ENCODE results near the gene TUFM.

DNA sequence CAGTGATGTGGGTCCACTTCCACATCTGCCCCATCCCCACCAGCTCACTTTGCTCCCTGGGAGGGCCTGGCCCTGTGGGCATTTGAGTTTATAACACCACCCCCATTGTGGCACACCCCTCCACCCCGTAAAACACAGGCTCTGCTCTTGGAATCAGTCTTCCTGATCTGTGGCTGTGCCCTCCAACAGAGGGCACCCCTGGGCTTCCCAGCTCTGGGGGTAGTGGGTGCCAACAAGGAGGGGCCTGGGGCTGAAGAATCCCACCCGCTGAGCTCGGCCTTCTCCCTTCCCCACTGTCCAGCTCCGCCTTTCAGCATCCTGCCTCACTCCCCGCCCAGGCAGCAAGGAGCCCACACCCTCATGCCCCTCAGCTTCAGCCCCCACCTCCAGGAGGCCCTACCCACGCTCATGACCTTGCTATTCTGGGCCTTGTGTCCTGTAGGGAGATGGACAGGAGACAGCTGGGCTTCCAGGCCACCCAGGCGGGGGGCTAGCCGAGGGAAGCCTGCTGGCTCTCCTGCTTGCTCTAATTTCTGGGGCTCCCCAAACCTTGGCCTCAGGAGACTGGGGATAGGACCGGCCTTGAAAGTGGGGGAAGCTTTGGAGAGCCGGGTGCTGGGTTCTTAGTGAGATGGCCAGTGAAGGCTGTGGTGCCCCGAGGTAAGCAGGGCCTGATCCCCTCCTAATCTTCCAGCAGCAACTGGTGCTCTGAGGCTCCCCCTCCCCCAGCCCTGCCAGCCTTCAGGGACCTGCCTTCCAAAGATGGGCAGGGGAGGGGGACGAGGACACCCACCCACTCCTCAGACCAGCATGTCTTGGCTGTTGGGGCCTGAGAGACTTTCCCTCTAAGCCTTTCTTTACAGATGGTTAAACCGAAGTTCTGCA is 29.2 kb upstream of the TUFM start:
- TF ChIP-seq CTCF (IDR thresholded peaks at IDR 0.05) (no peak), EZH2 (IDR thresholded peaks at IDR 0.05) (no peak)
